ENCODE results near the gene OTP. TPM values are rescaled to one million over a fixed set of nuclear protein-coding genes. Genes with fewer than 3 reads are reported as not detected.

The OTP gene
- polyA plus RNA-seq, 1 donor from 2014 or later, result not detected

DNA sequence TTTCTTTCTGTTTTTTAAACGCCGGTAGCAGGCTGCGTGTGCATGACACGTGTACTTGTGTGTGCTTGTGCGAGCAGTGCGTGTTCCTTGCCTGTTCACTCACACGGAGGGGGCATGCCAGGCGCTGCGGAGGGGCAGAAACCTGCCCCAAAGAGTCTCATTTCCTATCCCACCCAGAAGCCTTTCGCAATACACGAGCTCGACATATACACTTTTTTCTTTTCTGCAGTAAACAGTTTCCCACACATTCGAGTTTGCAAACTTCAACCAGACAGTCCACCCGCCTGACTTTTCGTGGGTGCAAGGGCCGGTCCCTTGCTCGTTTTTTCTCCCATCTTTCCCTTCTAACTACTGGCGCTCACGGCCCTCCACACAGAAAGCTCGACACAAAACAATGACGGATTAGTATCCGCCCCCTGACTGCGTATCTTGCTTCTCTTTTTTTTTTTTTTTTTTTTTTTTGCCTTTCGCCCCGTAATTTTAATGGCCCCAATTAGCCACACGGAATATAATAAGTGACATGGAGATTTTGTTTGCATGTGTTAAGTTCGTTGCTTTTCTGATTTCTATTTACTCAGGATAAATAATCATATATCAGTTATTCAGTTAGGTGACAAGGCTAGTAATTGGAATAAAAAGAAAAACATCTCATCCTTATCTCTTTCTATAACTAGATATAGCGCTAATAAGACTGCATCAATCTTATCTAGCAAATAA lies 5.3 kb upstream of the OTP start:
- H3K4me1 Mint-ChIP-seq, result peaks cover 12 to 19% (median 13%) of the 10 kb centered on the region in 3 donors
- peak overlapping the region; percentile 91 to 97 (median 92) for H3K27ac Mint-ChIP-seq
- peaks cover 0 to 9% (median 2%) of the 10 kb centered on the region in 3 donors for H3K9me3 Mint-ChIP-seq
- peaks cover 60% of the 10 kb centered on the region for H3K27me3 Mint-ChIP-seq
- peaks cover 7% of the 10 kb centered on the region for H3K36me3 Mint-ChIP-seq
- H3K4me3 Mint-ChIP-seq, result peak overlapping the region; percentile 43 to 77 (median 61)

DNA sequence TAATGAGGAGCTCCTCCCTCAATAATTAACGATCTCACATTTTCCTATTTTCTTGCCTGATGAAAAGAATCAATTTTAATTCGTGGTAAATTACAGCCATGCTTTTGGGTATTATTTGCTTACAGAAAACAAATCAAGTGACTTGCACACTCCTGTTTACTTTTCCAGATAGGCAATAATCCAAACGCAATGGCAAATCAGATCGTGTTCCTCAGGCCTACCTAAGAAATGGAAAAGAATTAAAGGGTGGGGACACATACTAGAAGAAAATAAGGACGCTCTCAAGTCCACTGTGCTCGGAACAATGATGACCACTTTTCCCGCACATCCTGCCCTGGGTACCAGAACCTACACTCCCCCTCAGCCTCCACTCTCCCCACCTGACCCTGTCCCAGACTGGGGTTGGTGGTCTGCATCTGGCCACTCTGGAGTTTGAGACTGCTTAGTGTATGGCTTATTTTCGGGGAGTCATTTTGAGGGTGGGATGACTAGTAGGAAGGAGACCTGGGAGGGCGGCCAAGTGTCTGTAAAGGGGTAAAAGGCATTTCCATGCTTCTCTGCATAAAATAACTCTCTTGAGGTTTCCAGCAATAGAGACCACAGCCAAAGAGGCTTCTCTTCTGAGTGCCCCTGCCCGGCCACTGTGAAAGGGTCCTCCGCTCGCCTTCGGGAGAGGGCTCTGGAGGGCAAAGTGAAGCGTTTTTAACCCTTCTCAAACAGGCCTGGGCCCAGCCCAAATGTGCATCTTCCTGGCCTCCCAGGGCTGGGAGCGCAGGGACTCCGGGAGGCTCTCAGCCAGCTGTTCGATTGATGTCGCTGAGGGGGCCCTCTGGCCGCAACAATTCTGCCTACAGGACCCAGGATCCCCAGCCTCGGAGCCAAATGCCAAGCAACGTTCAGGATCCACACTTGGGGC lies 4.5 kb upstream of the OTP start:
- Mint-ChIP-seq H3K27ac (peak overlapping the region; percentile 91 to 97 (median 92)), H3K36me3 (peaks cover 7% of the 10 kb centered on the region), H3K9me3 (peaks cover 0 to 9% (median 0%) of the 10 kb centered on the region in 3 donors), H3K4me3 (peak overlapping the region in 2 of 4 donors; percentile 72 to 77), H3K27me3 (peaks cover 54% of the 10 kb centered on the region), H3K4me1 (peaks cover 12 to 19% (median 13%) of the 10 kb centered on the region in 3 donors)

DNA sequence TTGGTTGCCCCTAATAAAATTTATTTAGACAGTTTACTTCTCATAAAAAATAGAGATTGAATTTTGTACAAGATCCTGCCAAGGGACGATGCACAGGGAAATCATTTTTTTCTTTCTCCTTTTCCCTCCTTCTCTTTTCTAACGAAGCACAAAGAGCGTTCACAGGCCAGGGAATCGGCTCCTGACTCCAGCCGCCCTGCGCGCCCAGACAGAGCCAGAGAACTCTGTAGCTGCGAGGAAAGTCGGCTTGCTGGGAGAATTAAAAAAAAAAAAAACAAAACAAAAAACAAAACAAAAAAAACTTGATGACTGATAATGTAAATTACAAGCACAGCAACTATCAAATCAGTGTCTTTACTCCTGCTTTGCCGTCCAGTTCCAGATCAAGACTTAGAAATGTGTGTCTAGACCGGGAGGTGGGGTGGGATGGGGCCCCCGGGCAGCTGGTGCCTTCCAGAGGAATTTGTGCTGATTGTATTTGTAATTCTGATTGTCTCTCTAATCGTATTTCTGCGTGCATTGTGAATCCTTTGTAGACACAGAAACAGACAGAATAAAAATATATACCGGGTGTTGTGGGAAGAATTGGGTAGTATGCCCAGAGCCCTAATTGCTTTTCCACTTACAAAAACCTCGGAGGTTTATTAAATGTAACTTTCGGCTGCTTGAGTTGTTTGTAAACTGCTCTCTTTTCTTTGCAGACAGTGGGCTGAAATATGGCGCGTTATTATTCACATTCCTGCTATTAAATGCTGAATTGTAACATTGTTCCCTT lies 3.6 kb upstream of the OTP start:
- H3K27me3 Mint-ChIP-seq, result peaks cover 62% of the 10 kb centered on the region
- H3K9me3 Mint-ChIP-seq, result peaks cover 0 to 16% (median 4%) of the 10 kb centered on the region in 3 donors
- H3K36me3 Mint-ChIP-seq, result peaks cover 7% of the 10 kb centered on the region
- H3K4me1 Mint-ChIP-seq, result peaks cover 12 to 23% (median 14%) of the 10 kb centered on the region in 3 donors
- H3K4me3 Mint-ChIP-seq, result peak overlapping the region in 3 of 4 donors; percentile 24 to 77 (median 41)
- H3K27ac Mint-ChIP-seq, result peak overlapping the region; percentile 76 to 97 (median 91)

DNA sequence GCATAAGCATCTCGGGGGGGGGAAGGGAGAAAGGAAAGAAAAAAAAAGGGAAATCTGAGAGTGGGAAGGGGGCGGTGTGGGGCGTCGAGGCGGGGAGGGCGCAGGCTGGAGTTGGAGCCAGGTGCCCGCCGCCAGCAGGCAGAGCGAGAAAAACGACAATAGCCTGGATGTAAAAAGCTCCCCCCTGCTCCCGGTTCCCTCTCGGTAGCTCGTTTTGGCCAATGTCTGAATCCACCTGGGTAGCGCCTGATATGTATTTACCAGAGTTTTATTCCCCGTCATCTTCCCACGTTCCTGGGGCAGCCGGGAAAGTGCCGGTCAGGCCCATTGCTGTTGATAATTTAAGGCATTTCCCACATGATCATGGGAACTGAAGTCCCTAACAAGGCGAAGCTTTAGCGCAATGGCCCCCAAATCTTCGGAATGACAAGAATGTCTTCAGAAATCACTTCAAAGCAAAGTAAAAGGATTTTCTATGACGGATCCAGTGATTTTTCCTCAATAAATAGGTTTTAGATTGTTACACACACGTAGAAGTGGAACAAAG lies 3.0 kb upstream of the OTP start:
- H3K4me3 Mint-ChIP-seq, result peak overlapping the region in 1 of 4 donors; percentile 77
- H3K36me3 Mint-ChIP-seq, result peaks cover 7% of the 10 kb centered on the region
- peaks cover 0 to 16% (median 4%) of the 10 kb centered on the region in 3 donors for H3K9me3 Mint-ChIP-seq
- peaks cover 12 to 23% (median 14%) of the 10 kb centered on the region in 3 donors for H3K4me1 Mint-ChIP-seq
- peak overlapping the region; percentile 39 to 97 (median 91) for H3K27ac Mint-ChIP-seq
- peaks cover 65% of the 10 kb centered on the region for H3K27me3 Mint-ChIP-seq

DNA sequence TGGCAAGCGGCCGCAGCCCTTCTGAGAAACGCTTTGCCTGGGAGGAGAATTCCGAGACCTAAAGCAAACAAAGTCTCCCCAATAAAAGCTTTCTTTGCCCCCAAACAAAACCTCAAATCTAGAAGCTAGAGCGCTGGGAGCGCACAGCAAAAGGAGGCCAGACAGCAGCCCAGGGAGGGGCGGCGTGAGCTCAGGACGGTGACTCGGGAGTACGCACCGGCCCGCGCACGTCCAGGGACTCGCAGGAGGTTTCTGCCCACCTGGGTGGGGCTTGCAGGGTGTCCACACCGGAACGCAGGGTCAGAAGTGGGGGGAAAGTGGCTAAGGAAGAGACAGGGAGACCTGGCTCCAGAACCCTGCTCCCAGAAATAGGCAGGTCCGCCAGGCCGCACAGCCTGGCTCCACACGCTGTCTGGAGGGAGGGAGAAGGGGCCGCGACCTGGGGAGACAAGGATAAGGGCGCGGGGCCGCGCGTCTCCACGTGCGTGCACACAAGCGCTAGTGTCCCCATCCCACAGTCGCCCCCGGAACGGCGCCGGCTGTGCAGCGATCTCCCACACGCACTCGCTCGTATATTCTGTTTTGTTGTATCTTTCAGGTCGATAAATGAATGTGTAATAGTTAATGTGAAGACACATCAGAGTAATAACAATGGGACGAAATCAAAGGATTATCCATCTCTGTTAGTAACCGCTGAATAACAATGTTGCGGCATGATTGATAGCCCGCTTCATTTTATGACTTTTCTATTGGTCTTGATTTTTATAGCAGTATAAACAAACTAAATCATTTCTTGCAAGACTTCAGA lies 2.3 kb upstream of the OTP start:
- peaks cover 7% of the 10 kb centered on the region for H3K36me3 Mint-ChIP-seq
- peak overlapping the region in 3 of 4 donors; percentile 63 to 77 (median 72) for H3K4me3 Mint-ChIP-seq
- peak overlapping the region; percentile 63 to 97 (median 91) for H3K27ac Mint-ChIP-seq
- H3K27me3 Mint-ChIP-seq, result peaks cover 66% of the 10 kb centered on the region
- H3K4me1 Mint-ChIP-seq, result peaks cover 12 to 23% (median 14%) of the 10 kb centered on the region in 3 donors
- peaks cover 0 to 21% (median 4%) of the 10 kb centered on the region in 3 donors for H3K9me3 Mint-ChIP-seq

DNA sequence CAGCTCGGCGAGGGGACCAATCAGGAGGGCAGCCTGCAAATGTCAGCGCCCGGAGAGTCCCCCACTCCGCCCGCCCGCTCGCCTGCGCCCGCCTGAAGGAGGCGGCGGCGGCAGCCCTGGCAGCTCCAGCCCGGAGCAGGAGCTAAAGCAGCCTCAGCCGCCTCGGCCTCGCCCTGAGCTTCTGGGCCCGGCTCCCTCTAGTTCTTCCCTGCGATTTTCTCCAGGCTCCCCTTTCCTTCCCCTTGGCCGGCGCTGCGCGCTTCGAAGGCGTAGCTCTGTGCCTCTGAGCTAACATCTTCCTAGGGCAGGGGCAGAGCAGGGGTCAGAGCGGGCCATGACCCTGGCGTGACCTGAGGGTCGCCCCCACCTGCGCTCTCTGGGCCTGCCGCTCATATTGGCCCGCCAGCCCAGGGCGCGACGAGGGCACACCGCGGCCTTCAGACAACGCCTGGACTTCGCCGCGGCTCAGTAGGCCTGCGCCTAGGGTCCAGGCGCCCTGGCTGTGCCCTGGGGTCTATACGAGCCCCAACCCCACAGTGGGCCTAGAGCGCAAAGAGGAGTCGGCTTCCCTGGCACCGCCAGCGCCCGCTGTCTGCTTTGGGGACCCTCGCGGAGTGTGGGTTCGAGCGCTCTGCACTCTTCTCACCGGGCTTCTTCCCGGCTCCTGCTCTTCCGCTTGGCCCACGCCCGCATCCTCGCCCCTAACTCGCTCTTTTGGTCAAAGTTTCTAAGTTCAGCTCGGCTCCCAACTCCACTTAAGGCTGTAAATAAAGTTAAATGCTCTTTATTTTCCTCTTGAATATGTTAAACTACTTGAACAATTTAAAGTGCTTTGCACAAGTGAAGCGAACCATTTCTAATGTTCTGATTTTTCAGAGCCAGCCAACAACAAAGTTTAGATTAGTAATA lies 504 bp upstream of the OTP start:
- peaks cover 7% of the 10 kb centered on the region for H3K36me3 Mint-ChIP-seq
- H3K27ac Mint-ChIP-seq, result peak overlapping the region; percentile 68 to 91 (median 75)
- H3K9me3 Mint-ChIP-seq, result peaks cover 0 to 18% (median 4%) of the 10 kb centered on the region in 3 donors
- H3K4me3 Mint-ChIP-seq, result peak overlapping the region in 2 of 4 donors; percentile 16 to 77
- H3K27me3 Mint-ChIP-seq, result peaks cover 59% of the 10 kb centered on the region
- H3K4me1 Mint-ChIP-seq, result peaks cover 7 to 23% (median 7%) of the 10 kb centered on the region in 3 donors

DNA sequence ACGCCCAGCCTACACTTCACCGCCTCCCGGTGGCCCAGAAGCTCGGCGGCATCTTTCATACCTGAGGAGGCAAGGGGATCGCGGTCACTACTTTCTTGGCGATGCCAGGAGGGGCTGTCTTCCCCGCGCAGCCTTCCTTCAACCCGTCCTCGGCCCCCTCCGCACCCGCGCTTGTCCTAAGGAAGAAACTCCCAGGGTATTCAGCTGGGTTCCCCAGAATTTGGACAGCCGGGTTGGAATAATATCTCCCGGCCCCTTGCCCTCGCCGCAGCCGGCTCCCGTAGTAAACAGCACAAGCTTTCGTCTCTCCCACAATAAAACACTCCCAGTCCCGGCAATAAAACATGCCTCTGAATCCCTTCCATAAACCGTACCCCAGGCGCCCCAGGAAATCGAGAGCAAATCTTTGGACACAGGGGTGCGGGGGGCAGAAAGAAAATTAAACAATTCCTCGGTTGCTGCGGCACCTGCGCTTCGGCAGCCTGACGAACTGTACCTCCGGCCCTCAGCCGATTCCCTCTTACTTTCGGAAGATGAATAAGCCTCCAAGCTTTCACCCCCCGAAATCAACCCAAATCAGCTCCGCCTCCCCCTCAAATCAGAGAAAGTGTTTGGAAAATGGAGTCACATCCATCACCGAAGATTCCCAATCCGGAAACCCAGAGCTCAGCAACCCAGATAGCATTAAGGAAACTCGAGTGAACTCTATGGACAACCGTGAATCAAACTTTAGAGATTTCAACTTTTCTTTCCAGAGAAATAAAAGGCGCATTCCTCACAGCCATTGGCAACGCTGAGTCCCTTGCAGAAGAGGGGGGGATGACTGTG lies 1.1 kb downstream of the OTP start:
- Mint-ChIP-seq H3K36me3 (peaks cover 9% of the 10 kb centered on the region), H3K4me1 (peaks cover 2 to 23% (median 2%) of the 10 kb centered on the region in 3 donors), H3K27me3 (peaks cover 49% of the 10 kb centered on the region), H3K4me3 (peak overlapping the region in 3 of 4 donors; percentile 5 to 60 (median 33)), H3K27ac (peak overlapping the region; percentile 81 to 96 (median 91)), H3K9me3 (peaks cover 0 to 19% (median 4%) of the 10 kb centered on the region in 3 donors)

DNA sequence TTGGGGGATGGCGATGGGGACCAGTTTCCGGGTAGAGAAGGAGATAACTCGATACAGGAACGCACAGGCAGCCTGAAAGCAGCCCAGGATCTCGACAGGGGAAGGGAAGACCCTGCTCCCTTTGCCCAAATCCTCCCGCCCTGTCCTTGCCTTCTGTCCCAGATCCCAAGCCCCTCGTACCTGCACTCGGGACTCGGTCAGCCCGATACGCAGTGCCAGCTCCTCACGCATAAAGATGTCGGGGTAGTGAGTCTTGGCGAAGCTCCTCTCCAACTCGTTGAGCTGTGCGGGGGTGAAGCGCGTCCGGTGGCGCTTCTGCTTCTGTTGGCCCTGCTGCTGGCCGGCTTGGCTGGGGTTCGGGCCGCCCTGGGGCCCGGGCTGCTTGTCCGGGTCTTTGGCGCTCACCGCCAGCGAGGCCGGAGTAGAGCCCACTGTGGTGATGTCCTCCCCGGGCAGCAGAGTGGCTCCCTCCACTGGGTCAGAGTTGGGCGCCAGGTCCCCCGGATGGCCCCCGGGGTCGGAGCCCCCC lies 1.8 kb downstream of the OTP start:
- peak overlapping the region in 2 of 4 donors; percentile 28 to 50 for H3K4me3 Mint-ChIP-seq

DNA sequence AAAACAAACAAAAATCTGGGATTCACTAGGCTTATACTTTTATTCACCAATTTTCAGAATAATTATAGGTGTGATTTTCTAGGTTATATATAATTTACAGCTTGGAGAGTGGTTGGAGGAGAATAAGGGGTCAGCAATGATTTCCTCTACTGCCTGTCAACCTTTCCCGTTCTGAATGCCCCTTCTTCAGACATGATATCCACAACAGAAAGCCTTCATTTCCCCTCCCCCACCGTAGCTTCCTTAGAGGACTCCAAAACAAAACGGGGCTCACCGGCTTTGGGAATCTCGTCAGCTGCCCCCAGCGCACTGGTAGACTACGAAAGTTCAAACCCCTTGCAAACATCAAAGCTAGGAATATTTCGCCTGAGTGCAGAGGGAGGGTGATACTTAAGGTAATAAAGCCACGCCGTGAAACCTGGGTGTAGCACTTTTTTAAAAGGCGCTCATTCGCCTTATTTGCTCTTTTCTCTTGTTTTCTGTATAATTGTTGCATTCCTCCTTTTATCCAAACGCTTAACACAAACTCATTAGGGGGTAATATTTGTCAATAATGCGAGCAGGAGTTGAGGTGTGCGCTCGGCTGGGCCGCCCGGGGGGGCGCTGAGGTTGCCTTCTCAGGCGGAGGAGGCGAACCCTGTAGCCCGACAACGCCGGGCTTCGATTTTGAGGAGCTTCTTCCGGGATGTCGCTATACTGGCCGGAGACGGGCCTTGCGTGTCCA lies 2.4 kb downstream of the OTP start:
- peak overlapping the region in 2 of 4 donors; percentile 28 to 50 for H3K4me3 Mint-ChIP-seq
- peaks cover 50% of the 10 kb centered on the region for H3K27me3 Mint-ChIP-seq
- H3K4me1 Mint-ChIP-seq, result peaks cover 4 to 22% (median 5%) of the 10 kb centered on the region in 3 donors
- peak overlapping the region in 2 of 3 donors; percentile 91 to 93 for H3K27ac Mint-ChIP-seq
- H3K36me3 Mint-ChIP-seq, result peaks cover 5% of the 10 kb centered on the region
- peaks cover 0 to 18% (median 4%) of the 10 kb centered on the region in 3 donors for H3K9me3 Mint-ChIP-seq

More for the DNA sequence above, 1.8 kb downstream of the OTP start:
- Mint-ChIP-seq H3K27me3 (peaks cover 48% of the 10 kb centered on the region), H3K36me3 (peaks cover 7% of the 10 kb centered on the region), H3K27ac (peak overlapping the region in 2 of 3 donors; percentile 91 to 93), H3K4me1 (peaks cover 2 to 22% (median 2%) of the 10 kb centered on the region in 3 donors), H3K9me3 (peaks cover 0 to 19% (median 4%) of the 10 kb centered on the region in 3 donors)

DNA sequence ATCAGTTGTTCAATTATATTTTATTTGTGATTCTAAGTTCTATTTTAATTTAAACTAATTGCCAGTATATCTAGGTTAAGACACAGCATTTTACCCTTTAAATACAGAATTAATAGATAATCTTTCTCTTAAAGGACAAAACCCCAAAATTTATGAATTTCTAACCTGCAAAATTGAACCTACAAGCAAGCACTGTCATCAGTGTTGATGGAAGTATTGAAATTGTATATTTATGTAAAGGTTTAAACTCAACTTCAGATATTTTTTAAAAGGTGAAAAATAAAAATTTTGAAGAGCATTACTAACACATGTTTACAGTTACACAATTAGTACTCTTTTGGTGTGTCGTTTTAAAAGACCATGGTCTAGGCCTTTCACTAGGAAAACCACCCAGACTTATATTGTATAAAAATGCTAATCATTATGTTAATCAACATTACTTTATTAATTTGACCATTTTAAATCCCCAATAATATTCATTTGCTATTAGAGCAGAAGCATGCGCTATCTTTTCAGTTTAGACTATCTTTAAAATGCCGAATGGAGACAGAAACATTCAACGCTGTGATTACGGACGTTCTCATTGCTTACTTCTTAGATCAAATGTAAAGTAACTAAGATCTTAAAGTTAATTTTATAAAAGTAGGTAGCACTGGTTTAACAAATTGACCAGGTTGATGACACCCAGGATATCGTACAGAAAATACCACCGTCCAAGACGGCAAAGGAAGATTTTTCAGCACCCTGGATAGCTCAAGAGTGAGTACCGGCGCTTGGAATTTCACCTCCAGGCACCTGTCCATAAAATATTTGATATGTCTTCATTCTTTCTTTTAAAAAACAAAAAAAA lies 3.2 kb downstream of the OTP start:
- H3K36me3 Mint-ChIP-seq, result peaks cover 4% of the 10 kb centered on the region
- peaks cover 6 to 21% (median 9%) of the 10 kb centered on the region in 3 donors for H3K4me1 Mint-ChIP-seq
- no peak overlapping the region for H3K4me3 Mint-ChIP-seq
- peak overlapping the region in 2 of 3 donors; percentile 64 to 91 for H3K27ac Mint-ChIP-seq
- peaks cover 49% of the 10 kb centered on the region for H3K27me3 Mint-ChIP-seq
- peaks cover 0 to 16% (median 4%) of the 10 kb centered on the region in 3 donors for H3K9me3 Mint-ChIP-seq
